ENCODE results near the gene NRSN2. TPM values are rescaled to one million over a fixed set of nuclear protein-coding genes. Genes with fewer than 3 reads are reported as not detected.

Gene NRSN2
- total RNA-seq, 1 experiment from 2014 or later, result 44.9 TPM

DNA sequence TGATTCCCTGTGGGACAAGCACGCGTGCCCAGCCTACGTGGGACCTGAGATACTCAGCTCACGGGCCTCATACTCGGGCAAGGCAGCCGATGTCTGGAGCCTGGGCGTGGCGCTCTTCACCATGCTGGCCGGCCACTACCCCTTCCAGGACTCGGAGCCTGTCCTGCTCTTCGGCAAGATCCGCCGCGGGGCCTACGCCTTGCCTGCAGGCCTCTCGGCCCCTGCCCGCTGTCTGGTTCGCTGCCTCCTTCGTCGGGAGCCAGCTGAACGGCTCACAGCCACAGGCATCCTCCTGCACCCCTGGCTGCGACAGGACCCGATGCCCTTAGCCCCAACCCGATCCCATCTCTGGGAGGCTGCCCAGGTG lies 49.3 kb downstream of the NRSN2 start:
- ATAC-seq (no peak; the same call in 1 of the 2 replicates), DNase-seq (ENCODE audit: low read depth, low spot score) (no peak)
- Histone ChIP-seq H3K4me3 (ENCODE audit: low read depth in 2 of 2, low read length in 2 of 2) (no peak overlapping the region), H3K27me3 (ENCODE audit: control insufficient read depth, insufficient read depth, low read length) (no peaks in the 10 kb centered on the region), H3K36me3 (ENCODE audit: control insufficient read depth, insufficient read depth, low read length) (no peaks in the 10 kb centered on the region; the same call in 1 of the 2 replicates), H3K27ac (ENCODE audit: low read length) (no peak overlapping the region), H3K9me3 (ENCODE audit: control insufficient read depth, insufficient read depth, low read depth, low read length) (no peaks in the 10 kb centered on the region), H3K4me1 (ENCODE audit: control insufficient read depth, insufficient read depth, low read length) (no peaks in the 10 kb centered on the region; the same call in 1 of the 2 replicates)
- in situ Hi-C loops (cut with HindIII; ENCODE audit: low pct_unique_long_range_greater_than_20kb, low sequenced_read_pairs), result no loop called here
- BruUV-seq (replicated peaks), result no TSS peak
- ChIA-PET POLR2A (no interaction called here), CTCF (no interaction called here)
- intact Hi-C loops (cut with micrococcal nuclease; ENCODE audit: unreplicated experiment), result no loop called here
- TF ChIP-seq, protein P1, sequence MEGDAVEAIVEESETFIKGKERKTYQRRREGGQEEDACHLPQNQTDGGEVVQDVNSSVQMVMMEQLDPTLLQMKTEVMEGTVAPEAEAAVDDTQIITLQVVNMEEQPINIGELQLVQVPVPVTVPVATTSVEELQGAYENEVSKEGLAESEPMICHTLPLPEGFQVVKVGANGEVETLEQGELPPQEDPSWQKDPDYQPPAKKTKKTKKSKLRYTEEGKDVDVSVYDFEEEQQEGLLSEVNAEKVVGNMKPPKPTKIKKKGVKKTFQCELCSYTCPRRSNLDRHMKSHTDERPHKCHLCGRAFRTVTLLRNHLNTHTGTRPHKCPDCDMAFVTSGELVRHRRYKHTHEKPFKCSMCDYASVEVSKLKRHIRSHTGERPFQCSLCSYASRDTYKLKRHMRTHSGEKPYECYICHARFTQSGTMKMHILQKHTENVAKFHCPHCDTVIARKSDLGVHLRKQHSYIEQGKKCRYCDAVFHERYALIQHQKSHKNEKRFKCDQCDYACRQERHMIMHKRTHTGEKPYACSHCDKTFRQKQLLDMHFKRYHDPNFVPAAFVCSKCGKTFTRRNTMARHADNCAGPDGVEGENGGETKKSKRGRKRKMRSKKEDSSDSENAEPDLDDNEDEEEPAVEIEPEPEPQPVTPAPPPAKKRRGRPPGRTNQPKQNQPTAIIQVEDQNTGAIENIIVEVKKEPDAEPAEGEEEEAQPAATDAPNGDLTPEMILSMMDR (IDR thresholded peaks at IDR 0.05), result no peak
- no peak for TF ChIP-seq TCF7L2 (IDR thresholded peaks at IDR 0.05; ENCODE audit: low read depth, low read length)
- TF ChIP-seq, protein P2, sequence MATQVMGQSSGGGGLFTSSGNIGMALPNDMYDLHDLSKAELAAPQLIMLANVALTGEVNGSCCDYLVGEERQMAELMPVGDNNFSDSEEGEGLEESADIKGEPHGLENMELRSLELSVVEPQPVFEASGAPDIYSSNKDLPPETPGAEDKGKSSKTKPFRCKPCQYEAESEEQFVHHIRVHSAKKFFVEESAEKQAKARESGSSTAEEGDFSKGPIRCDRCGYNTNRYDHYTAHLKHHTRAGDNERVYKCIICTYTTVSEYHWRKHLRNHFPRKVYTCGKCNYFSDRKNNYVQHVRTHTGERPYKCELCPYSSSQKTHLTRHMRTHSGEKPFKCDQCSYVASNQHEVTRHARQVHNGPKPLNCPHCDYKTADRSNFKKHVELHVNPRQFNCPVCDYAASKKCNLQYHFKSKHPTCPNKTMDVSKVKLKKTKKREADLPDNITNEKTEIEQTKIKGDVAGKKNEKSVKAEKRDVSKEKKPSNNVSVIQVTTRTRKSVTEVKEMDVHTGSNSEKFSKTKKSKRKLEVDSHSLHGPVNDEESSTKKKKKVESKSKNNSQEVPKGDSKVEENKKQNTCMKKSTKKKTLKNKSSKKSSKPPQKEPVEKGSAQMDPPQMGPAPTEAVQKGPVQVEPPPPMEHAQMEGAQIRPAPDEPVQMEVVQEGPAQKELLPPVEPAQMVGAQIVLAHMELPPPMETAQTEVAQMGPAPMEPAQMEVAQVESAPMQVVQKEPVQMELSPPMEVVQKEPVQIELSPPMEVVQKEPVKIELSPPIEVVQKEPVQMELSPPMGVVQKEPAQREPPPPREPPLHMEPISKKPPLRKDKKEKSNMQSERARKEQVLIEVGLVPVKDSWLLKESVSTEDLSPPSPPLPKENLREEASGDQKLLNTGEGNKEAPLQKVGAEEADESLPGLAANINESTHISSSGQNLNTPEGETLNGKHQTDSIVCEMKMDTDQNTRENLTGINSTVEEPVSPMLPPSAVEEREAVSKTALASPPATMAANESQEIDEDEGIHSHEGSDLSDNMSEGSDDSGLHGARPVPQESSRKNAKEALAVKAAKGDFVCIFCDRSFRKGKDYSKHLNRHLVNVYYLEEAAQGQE (IDR thresholded peaks at IDR 0.05; ENCODE audit: insufficient read depth in 1 of 2, low read depth in 2 of 2, low read length in 1 of 2), result no peak
- no peak for TF ChIP-seq POLR2AphosphoS5 (IDR thresholded peaks at IDR 0.05; ENCODE audit: low read depth, low read length)
- no peak for TF ChIP-seq SIN3A (IDR thresholded peaks at IDR 0.05; ENCODE audit: borderline replicate concordance, insufficient read depth, low read depth, low read length)

DNA sequence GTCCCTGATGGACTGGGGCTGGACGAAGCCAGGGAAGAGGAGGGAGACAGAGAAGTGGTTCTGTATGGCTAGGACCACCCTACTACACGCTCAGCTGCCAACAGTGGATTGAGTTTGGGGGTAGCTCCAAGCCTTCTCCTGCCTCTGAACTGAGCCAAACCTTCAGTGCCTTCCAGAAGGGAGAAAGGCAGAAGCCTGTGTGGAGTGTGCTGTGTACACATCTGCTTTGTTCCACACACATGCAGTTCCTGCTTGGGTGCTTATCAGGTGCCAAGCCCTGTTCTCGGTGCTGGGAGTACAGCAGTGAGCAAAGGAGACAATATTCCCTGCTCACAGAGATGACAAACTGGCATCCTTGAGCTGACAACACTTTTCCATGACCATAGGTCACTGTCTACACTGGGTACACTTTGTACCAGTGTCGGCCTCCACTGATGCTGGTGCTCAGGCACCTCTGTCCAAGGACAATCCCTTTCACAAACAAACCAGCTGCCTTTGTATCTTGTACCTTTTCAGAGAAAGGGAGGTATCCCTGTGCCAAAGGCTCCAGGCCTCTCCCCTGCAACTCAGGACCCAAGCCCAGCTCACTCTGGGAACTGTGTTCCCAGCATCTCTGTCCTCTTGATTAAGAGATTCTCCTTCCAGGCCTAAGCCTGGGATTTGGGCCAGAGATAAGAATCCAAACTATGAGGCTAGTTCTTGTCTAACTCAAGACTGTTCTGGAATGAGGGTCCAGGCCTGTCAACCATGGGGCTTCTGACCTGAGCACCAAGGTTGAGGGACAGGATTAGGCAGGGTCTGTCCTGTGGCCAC lies 49.9 kb downstream of the NRSN2 start:
- ChIA-PET POLR2A (no interaction called here), CTCF (no interaction called here)
- DNase-seq (ENCODE audit: low read depth, low spot score), result no peak
- in situ Hi-C loops (cut with HindIII; ENCODE audit: low pct_unique_long_range_greater_than_20kb, low sequenced_read_pairs), result no loop called here
- Histone ChIP-seq H3K36me3 (ENCODE audit: control insufficient read depth, insufficient read depth, low read length) (no peaks in the 10 kb centered on the region; the same call in 1 of the 2 replicates), H3K9me3 (ENCODE audit: control insufficient read depth, insufficient read depth, low read depth, low read length) (no peaks in the 10 kb centered on the region), H3K4me3 (ENCODE audit: low read depth in 2 of 2, low read length in 2 of 2) (no peak overlapping the region), H3K27me3 (ENCODE audit: control insufficient read depth, insufficient read depth, low read length) (no peaks in the 10 kb centered on the region), H3K4me1 (ENCODE audit: control insufficient read depth, insufficient read depth, low read length) (peaks cover 2% of the 10 kb centered on the region), H3K27ac (ENCODE audit: low read length) (no peak overlapping the region)
- no peak; the same call in 1 of the 2 replicates for ATAC-seq
- TF ChIP-seq TCF7L2 (IDR thresholded peaks at IDR 0.05; ENCODE audit: low read depth, low read length) (no peak), POLR2AphosphoS5 (IDR thresholded peaks at IDR 0.05; ENCODE audit: low read depth, low read length) (no peak), SIN3A (IDR thresholded peaks at IDR 0.05; ENCODE audit: borderline replicate concordance, insufficient read depth, low read depth, low read length) (no peak)
- TF ChIP-seq, protein P1 (IDR thresholded peaks at IDR 0.05), result no peak
- TF ChIP-seq, protein P2 (IDR thresholded peaks at IDR 0.05; ENCODE audit: insufficient read depth in 1 of 2, low read depth in 2 of 2, low read length in 1 of 2), result no peak
- intact Hi-C loops (cut with micrococcal nuclease; ENCODE audit: unreplicated experiment), result no loop called here
- TSS peak; percentile 60 for BruUV-seq (replicated peaks)
